ENCODE results near the gene BROX. TPM values are rescaled to one million over a fixed set of nuclear protein-coding genes. Genes with fewer than 3 reads are reported as not detected.
A peak's percentile ranks its signal among the peaks of the same experiment; 100 is the strongest.

Gene BROX
- total RNA-seq, 1 donor from 2014 or later = 76.3 TPM

GRCh38 chr1:222777977-222778376 lies 65.6 kb downstream of the BROX start:
- peak; percentile 91 for DNase-seq (ENCODE audit: low read depth)

- no peak for DNase-seq (ENCODE audit: low read depth)
These were observed 68.9 kb downstream of the BROX start for GRCh38 chr1:222781251-222781650.

- DNase-seq (ENCODE audit: low read depth) = no peak
These were observed 70.7 kb downstream of the BROX start for GRCh38 chr1:222783051-222783450.

- DNase-seq (ENCODE audit: low read depth) = no peak
These were observed 72.0 kb downstream of the BROX start for GRCh38 chr1:222784371-222784770.

Other genes starting within 250 kb of the BROX start
- 1.2 TPM in 1 of 2 replicates, not detected in the other for gene HHIPL2, start 164.5 kb upstream of the BROX start, total RNA-seq
- 10.6 and 11.0 TPM in 2 replicates for gene TAF1A, start 122.6 kb upstream of the BROX start, total RNA-seq
- gene MIA3, start 94.5 kb upstream of the BROX start, total RNA-seq = 21.0 and 53.4 TPM in 2 replicates
- 65.3 and 122 TPM in 2 replicates for gene AIDA, start 73 bp upstream of the BROX start, total RNA-seq
- not detected in 2 replicates for gene FAM177B, start 24.6 kb downstream of the BROX start, total RNA-seq
- 2.8 and 13.5 TPM in 2 replicates for gene DISP1, start 102.5 kb downstream of the BROX start, total RNA-seq